HEK293 (cell line): ENCODE results near the gene SLCO4A1.

ENCODE experiments used
- CTCF ChIA-PET: fragments of 350-600 bp; formaldehyde crosslinking; extraction: SDS; loops from one replicate; lab custom pipeline; 2021; ENCODE audit warnings: antibody characterized with exemption; lab: Yijun Ruan, JAX
- POLR2A ChIA-PET: fragments of 300-600 bp; formaldehyde crosslinking; extraction: SDS; loops from one replicate; lab custom pipeline; 2020; ENCODE audit warnings: antibody characterized with exemption, inconsistent platforms; lab: Yijun Ruan, JAX
- H3K27ac ChIP-seq: fragments of 200-500 bp; sonication (Bioruptor generic); 2 replicates; pipeline ENCODE4 v1.5.1; 2014; ENCODE audit warnings: low read depth, low read length, control low read depth, inconsistent platforms; ENCODE audit errors: extremely low read depth
- H3K36me3 ChIP-seq, 2 experiments: fragments of 200-500 bp in 1 of 2; sonication (Bioruptor generic) in 1 of 2; 1 replicate in 1 of 2; 2 replicates in 1 of 2; pipeline ENCODE4 v1.5.1; 2014 to 2017; ENCODE audit warnings: inconsistent platforms in 2 of 2, low read length in 2 of 2; ENCODE audit not compliant: control insufficient read depth in 2 of 2, insufficient read depth in 1 of 2
- H3K4me1 ChIP-seq: fragments of 200-500 bp; sonication (Bioruptor generic); 2 replicates; pipeline ENCODE4 v1.5.1; 2014; ENCODE audit warnings: mild to moderate bottlenecking, low read length, inconsistent platforms; ENCODE audit not compliant: control insufficient read depth, insufficient read depth
- H3K4me3 ChIP-seq: 2 replicates; pipeline ENCODE4 v1.5.1; 2011; ENCODE audit warnings: low read depth, mild to moderate bottlenecking, control low read depth, low read length, moderate library complexity
- H3K9me3 ChIP-seq: fragments of 200-500 bp; sonication (Bioruptor generic); 2 replicates; pipeline ENCODE4 v1.5.1; 2014; ENCODE audit warnings: low read depth, low read length, inconsistent platforms; ENCODE audit not compliant: control insufficient read depth, insufficient read depth
- IKZF3 ChIP-seq: fragments of 450-650 bp; IDR thresholded peaks from 2 replicates; pipeline ENCODE4 v1.5.0; 2018; ENCODE audit warnings: missing biosample characterization, mild to moderate bottlenecking, missing genetic modification characterization, moderate library complexity
- KLF1 ChIP-seq: fragments of 450-650 bp; formaldehyde crosslinking; IDR thresholded peaks from 2 replicates; pipeline ENCODE4 v1.5.1; 2016; ENCODE audit warnings: missing biosample characterization, missing genetic modification characterization
- KLF10 ChIP-seq: fragments of 450-650 bp; IDR thresholded peaks from 2 replicates; pipeline ENCODE4 v1.5.1; 2018; ENCODE audit warnings: missing biosample characterization, mild to moderate bottlenecking, missing genetic modification characterization
- KLF17 ChIP-seq: fragments of 450-650 bp; formaldehyde crosslinking; IDR thresholded peaks from 2 replicates; pipeline ENCODE4 v1.5.1; 2016; ENCODE audit warnings: missing biosample characterization, missing genetic modification characterization
- KLF7 ChIP-seq: fragments of 450-650 bp; formaldehyde crosslinking; IDR thresholded peaks from 2 replicates; pipeline ENCODE4 v1.5.1; 2016; ENCODE audit warnings: missing biosample characterization, missing genetic modification characterization, borderline replicate concordance
- KLF8 ChIP-seq: fragments of 450-650 bp; formaldehyde crosslinking; IDR thresholded peaks from 2 replicates; pipeline ENCODE4 v1.5.1; 2016; ENCODE audit warnings: missing biosample characterization, missing genetic modification characterization
- KLF9 ChIP-seq: fragments of 450-650 bp; formaldehyde crosslinking; IDR thresholded peaks from 2 replicates; pipeline ENCODE4 v1.5.1; 2016; ENCODE audit warnings: missing biosample characterization, missing genetic modification characterization, low read depth
- SP2 ChIP-seq: fragments of 450-650 bp; formaldehyde crosslinking; IDR thresholded peaks from 2 replicates; pipeline ENCODE4 v1.5.1; 2016; ENCODE audit warnings: missing biosample characterization, missing genetic modification characterization
- ZBTB8A ChIP-seq: fragments of 450-650 bp; formaldehyde crosslinking; IDR thresholded peaks from 2 replicates; pipeline ENCODE4 v1.5.1; 2016; ENCODE audit warnings: missing biosample characterization, missing genetic modification characterization
- ZFP41 ChIP-seq: fragments of 450-650 bp; formaldehyde crosslinking; IDR thresholded peaks from 2 replicates; pipeline ENCODE4 v1.5.1; 2016; ENCODE audit warnings: missing biosample characterization, missing genetic modification characterization, borderline replicate concordance
- ZNF146 ChIP-seq: fragments of 450-650 bp; formaldehyde crosslinking; IDR thresholded peaks from 2 replicates; pipeline ENCODE4 v1.5.1; 2016; ENCODE audit warnings: missing biosample characterization, missing genetic modification characterization
- ZNF169 ChIP-seq: fragments of 450-650 bp; formaldehyde crosslinking; IDR thresholded peaks from 2 replicates; pipeline ENCODE4 v1.5.1; 2016; ENCODE audit warnings: missing biosample characterization, missing genetic modification characterization
- ZNF266 ChIP-seq: fragments of 450-650 bp; formaldehyde crosslinking; IDR thresholded peaks from 2 replicates; pipeline ENCODE4 v1.5.1; 2016; ENCODE audit warnings: missing biosample characterization, missing genetic modification characterization, low read depth
- ZNF335 ChIP-seq: fragments of 450-650 bp; formaldehyde crosslinking; conservative IDR thresholded peaks from 2 replicates; pipeline ENCODE4 v1.5.1; 2016; ENCODE audit warnings: missing biosample characterization, missing genetic modification characterization
- ZNF433 ChIP-seq: fragments of 450-650 bp; formaldehyde crosslinking; IDR thresholded peaks from 2 replicates; pipeline ENCODE4 v1.5.1; 2016; ENCODE audit warnings: missing biosample characterization, missing genetic modification characterization, low read depth
- ZNF449 ChIP-seq: fragments of 450-650 bp; formaldehyde crosslinking; IDR thresholded peaks from 2 replicates; pipeline ENCODE4 v1.5.1; 2017; ENCODE audit warnings: missing biosample characterization, mild to moderate bottlenecking, missing genetic modification characterization, moderate library complexity
- ZNF473 ChIP-seq: fragments of 450-650 bp; formaldehyde crosslinking; IDR thresholded peaks from 2 replicates; pipeline ENCODE4 v1.5.1; 2017; ENCODE audit warnings: missing biosample characterization, missing genetic modification characterization
- ZNF639 ChIP-seq: fragments of 450-650 bp; formaldehyde crosslinking; IDR thresholded peaks from 2 replicates; pipeline ENCODE4 v1.5.1; 2016; ENCODE audit warnings: missing biosample characterization, missing genetic modification characterization
- ZNF692 ChIP-seq: fragments of 450-650 bp; formaldehyde crosslinking; IDR thresholded peaks from 2 replicates; pipeline ENCODE4 v1.5.1; 2016; ENCODE audit warnings: missing biosample characterization, missing genetic modification characterization
- ZNF791 ChIP-seq: fragments of 450-650 bp; formaldehyde crosslinking; IDR thresholded peaks from 2 replicates; pipeline ENCODE4 v1.5.1; 2016; ENCODE audit warnings: missing biosample characterization, missing genetic modification characterization
- ZNF837 ChIP-seq: fragments of 450-650 bp; formaldehyde crosslinking; IDR thresholded peaks from 2 replicates; pipeline ENCODE4 v1.5.1; 2016; ENCODE audit warnings: missing biosample characterization, missing genetic modification characterization
- ZSCAN23 ChIP-seq: fragments of 450-650 bp; formaldehyde crosslinking; IDR thresholded peaks from 2 replicates; pipeline ENCODE4 v1.5.1; 2016; ENCODE audit warnings: missing biosample characterization, missing genetic modification characterization

SLCO4A1 gene

GRCh38 chr20:62597416-62598115, 44.7 kb upstream of the SLCO4A1 start:
- TF ChIP-seq KLF10 (no peak), ZNF266 (tag by site-specific recombination) (no peak), ZNF791 (no peak), ZNF473 (tag by site-specific recombination) (no peak), ZNF433 (tag by site-specific recombination) (no peak), ZSCAN23 (tag by site-specific recombination) (no peak), ZNF639 (no peak), ZFP41 (no peak), ZNF335 (tag by site-specific recombination) (no peak), IKZF3 (tag by site-specific recombination) (no peak), ZNF146 (tag by site-specific recombination) (no peak), ZNF692 (tag by site-specific recombination) (no peak)
- Histone ChIP-seq H3K36me3 (no peaks in the 10 kb centered on the region), H3K4me3 (no peak overlapping the region), H3K27ac (no peak overlapping the region), H3K4me1 (no peaks in the 10 kb centered on the region), H3K9me3 (no peaks in the 10 kb centered on the region)
- CTCF ChIA-PET = interaction anchor here (0.7 to 1.7 kb wide), 2 partner anchors 19 to 201 kb away, joined by 4 to 9 read pairs; no protein-coding TSS in a partner anchor
- POLR2A ChIA-PET = no interaction called here

- Histone ChIP-seq H3K4me3 (no peak overlapping the region), H3K36me3 (no peaks in the 10 kb centered on the region), H3K9me3 (no peaks in the 10 kb centered on the region), H3K27ac (no peak overlapping the region)
- POLR2A ChIA-PET = no interaction called here
- CTCF ChIA-PET = interaction anchor here (1.7 kb wide), 1 partner anchor 18 kb away, joined by 9 read pairs; no protein-coding TSS in a partner anchor
- TF ChIP-seq ZNF169 (tag by site-specific recombination) (no peak), ZNF449 (peak; percentile 100), ZNF837 (tag by site-specific recombination) (no peak), SP2 (tag by site-specific recombination) (peak; percentile 15; the same call in 1 of the 2 replicates), KLF8 (peak; percentile 100), KLF7 (peak; percentile 99), KLF17 (tag by site-specific recombination) (peak; percentile 99), KLF1 (peak; percentile 100), ZBTB8A (tag by site-specific recombination) (peak; percentile 53; the same call in 1 of the 2 replicates), KLF9 (peak; percentile 97)
- TF ChIP-seq, all 188 proteins: peak for 8
- H3K4me1 ChIP-seq = no peaks in the 10 kb centered on the region
These were observed 43.5 kb upstream of the SLCO4A1 start for GRCh38 chr20:62598761-62599194.
